CD8-positive, alpha-beta memory T cell (primary cell): ENCODE data around the gene PRRG4. TPM values are rescaled to one million over a fixed set of nuclear protein-coding genes. Genes with fewer than 3 reads are reported as not detected.
"Not testable (repeated sequence)": the region's sequence is repeated elsewhere in the genome, so short reads cannot be mapped to it uniquely, and the experiment has no call there.

ENCODE experiments used
- CTCF ChIA-PET: fragments of 350-600 bp; sonication (Branson Sonifier 250); formaldehyde crosslinking; loops from one replicate; lab custom pipeline; 2021; ENCODE audit warnings: antibody characterized with exemption; lab: Charles Lee
- POLR2A ChIA-PET: fragments of 350-600 bp; sonication (Branson Sonifier 250); formaldehyde crosslinking; loops from one replicate; lab custom pipeline; 2021; ENCODE audit warnings: antibody characterized with exemption; lab: Charles Lee
- DNase-seq, 5 donors: peaks; one replicate each; pipeline versions ENCODE4 v3.0.0 to v3.0.0-alpha.2; 2020 to 2022; ENCODE audit warnings: mixed read lengths in 1 of 5
- H3K27ac ChIP-seq: one replicate; pipeline ENCODE4 v1.7.0; 2013; ENCODE audit warnings: low read depth, mild to moderate bottlenecking, low read length, moderate library complexity
- H3K27me3 ChIP-seq: 2 replicates; pipeline ENCODE4 v1.7.0; 2013; ENCODE audit warnings: low read length, mild to moderate bottlenecking; ENCODE audit not compliant: insufficient read depth, poor library complexity, severe bottlenecking
- H3K36me3 ChIP-seq: 2 replicates; pipeline ENCODE4 v1.7.0; 2013; ENCODE audit warnings: mild to moderate bottlenecking, low read length, moderate library complexity; ENCODE audit not compliant: insufficient read depth
- H3K4me1 ChIP-seq: 2 replicates; pipeline ENCODE4 v1.7.0; 2013; ENCODE audit warnings: mild to moderate bottlenecking, low read length, moderate library complexity; ENCODE audit not compliant: insufficient read depth
- H3K4me3 ChIP-seq: 2 replicates; pipeline ENCODE4 v1.7.0; 2013; ENCODE audit warnings: mild to moderate bottlenecking, low read length
- H3K9me3 ChIP-seq: 2 replicates; pipeline ENCODE4 v1.7.0; 2013; ENCODE audit warnings: mild to moderate bottlenecking, low read length
- H3K27ac Mint-ChIP-seq, 8 donors: one replicate each; pipeline ENCODE4 v1.8.0; 2020 to 2021; ENCODE audit warnings: mixed read lengths in 8 of 8, mild to moderate bottlenecking in 6 of 8, inconsistent platforms in 3 of 8, moderate library complexity in 3 of 8
- H3K27me3 Mint-ChIP-seq, 2 donors: one replicate each; pipeline ENCODE4 v1.8.0; 2020 to 2021; ENCODE audit warnings: mixed read lengths in 2 of 2, mild to moderate bottlenecking in 1 of 2, moderate library complexity in 1 of 2
- H3K36me3 Mint-ChIP-seq, 3 donors: one replicate each; pipeline ENCODE4 v1.8.0; 2020 to 2021; ENCODE audit warnings: mixed read lengths in 3 of 3, inconsistent platforms in 1 of 3, mild to moderate bottlenecking in 1 of 3
- H3K4me1 Mint-ChIP-seq, 3 donors: one replicate each; pipeline ENCODE4 v1.8.0; 2020 to 2021; ENCODE audit warnings: mixed read lengths in 3 of 3, inconsistent platforms in 1 of 3, mild to moderate bottlenecking in 1 of 3
- H3K4me3 Mint-ChIP-seq, 7 donors: one replicate each; pipeline ENCODE4 v1.8.0; 2020 to 2021; ENCODE audit warnings: mixed read lengths in 7 of 7, mild to moderate bottlenecking in 6 of 7, moderate library complexity in 4 of 7, inconsistent platforms in 2 of 7
- H3K9me3 Mint-ChIP-seq, 5 donors: one replicate each; pipeline ENCODE4 v1.8.0; 2020 to 2022; ENCODE audit warnings: mixed read lengths in 5 of 5, mild to moderate bottlenecking in 3 of 5, moderate library complexity in 2 of 5, inconsistent platforms in 1 of 5
- polyA plus RNA-seq: library from polyadenylated mRNA; unstranded; fragments of 300-500 nt; fragmentation: Illumina TruSeq; gene quantifications from one replicate; pipeline ENCODE4 v1.2.3, GENCODE V29; 2021
- total RNA-seq, 2 experiments: library from RNA; stranded (reverse); gene quantifications; one replicate each; pipeline ENCODE4 v1.2.3, GENCODE V29; 2021

Gene PRRG4
- total and polyA plus RNA-seq, 3 experiments from 2014 or later: 0.51 to 0.68 TPM; not detected in 1

- H3K9me3 ChIP-seq, H3K4me3 Mint-ChIP-seq, H3K27me3 Mint-ChIP-seq, H3K9me3 Mint-ChIP-seq, H3K27me3 ChIP-seq, POLR2A ChIA-PET, H3K27ac ChIP-seq, H3K4me1 ChIP-seq, H3K36me3 Mint-ChIP-seq, DNase-seq, H3K4me3 ChIP-seq, H3K36me3 ChIP-seq: not testable (repeated sequence)
- CTCF ChIA-PET: interaction anchor here (1.5 kb wide), 1 partner anchor 7 kb away, joined by 3 read pairs; no protein-coding TSS in a partner anchor
- H3K4me1 Mint-ChIP-seq: peaks cover 5 to 11% (median 7%) of the 10 kb centered on the region in 3 donors
- peak overlapping the region in 1 of 8 donors; percentile 47 for H3K27ac Mint-ChIP-seq
Measured at GRCh38 chr11:32887707-32888383, 58.1 kb downstream of the PRRG4 start.

GRCh38 chr11:32888384-32888710, 58.6 kb downstream of the PRRG4 start:
- H3K4me3 ChIP-seq, DNase-seq, H3K36me3 ChIP-seq, H3K4me3 Mint-ChIP-seq, CTCF ChIA-PET, H3K27me3 Mint-ChIP-seq, H3K27me3 ChIP-seq, H3K9me3 ChIP-seq, POLR2A ChIA-PET, H3K4me1 ChIP-seq, H3K9me3 Mint-ChIP-seq, H3K27ac ChIP-seq, H3K27ac Mint-ChIP-seq, H3K36me3 Mint-ChIP-seq: not testable (repeated sequence)
- H3K4me1 Mint-ChIP-seq: peaks cover 5 to 11% (median 7%) of the 10 kb centered on the region in 3 donors

GRCh38 chr11:32888805-32889204, 59.1 kb downstream of the PRRG4 start:
- no peak overlapping the region for H3K4me3 ChIP-seq
- Mint-ChIP-seq H3K27me3 (peaks cover 0 to 6% of the 10 kb centered on the region in 2 donors), H3K9me3 (no peaks in the 10 kb centered on the region), H3K4me3 (no peak overlapping the region), H3K27ac (no peak overlapping the region), H3K36me3 (peaks cover 0 to 6% (median 0%) of the 10 kb centered on the region in 3 donors), H3K4me1 (peaks cover 7 to 12% (median 7%) of the 10 kb centered on the region in 3 donors)
- H3K36me3 ChIP-seq: no peaks in the 10 kb centered on the region
- H3K4me1 ChIP-seq: peaks cover 6% of the 10 kb centered on the region
- no peak for DNase-seq
- no peak overlapping the region for H3K27ac ChIP-seq
- CTCF ChIA-PET: no interaction called here
- POLR2A ChIA-PET: interaction anchor here (0.5 kb wide), 1 partner anchor 847 kb away, joined by 5 read pairs; no protein-coding TSS in a partner anchor
- no peaks in the 10 kb centered on the region for H3K9me3 ChIP-seq
- no peaks in the 10 kb centered on the region for H3K27me3 ChIP-seq

- Mint-ChIP-seq H3K27ac (peak overlapping the region in 3 of 8 donors; percentile 67 to 93 (median 89)), H3K4me3 (peak overlapping the region in 6 of 7 donors; percentile 78 to 93 (median 86)), H3K4me1 (peaks cover 21 to 32% (median 28%) of the 10 kb centered on the region in 3 donors), H3K27me3 (peaks cover 0 to 4% of the 10 kb centered on the region in 2 donors), H3K9me3 (no peaks in the 10 kb centered on the region), H3K36me3 (peaks cover 0 to 8% (median 0%) of the 10 kb centered on the region in 3 donors)
- DNase-seq: no peak
- POLR2A ChIA-PET: interaction anchor here (0.6 kb wide), 1 partner anchor 146 kb away, joined by 3 read pairs; no protein-coding TSS in a partner anchor
- no peaks in the 10 kb centered on the region for H3K36me3 ChIP-seq
- H3K27ac ChIP-seq: no peak overlapping the region
- CTCF ChIA-PET: no interaction called here
- H3K4me3 ChIP-seq: no peak overlapping the region
- H3K9me3 ChIP-seq: no peaks in the 10 kb centered on the region
- peaks cover 14% of the 10 kb centered on the region for H3K4me1 ChIP-seq
- H3K27me3 ChIP-seq: no peaks in the 10 kb centered on the region
Measured at GRCh38 chr11:32890843-32891656, 61.3 kb downstream of the PRRG4 start.

- Histone ChIP-seq H3K36me3 (no peaks in the 10 kb centered on the region), H3K27me3 (no peaks in the 10 kb centered on the region), H3K4me1 (peaks cover 14% of the 10 kb centered on the region), H3K4me3 (peak overlapping the region; percentile 54), H3K9me3 (no peaks in the 10 kb centered on the region), H3K27ac (peak overlapping the region; percentile 62)
- POLR2A ChIA-PET: no interaction called here
- DNase-seq: no peak
- CTCF ChIA-PET: interaction anchor here (0.9 to 2.2 kb wide), 3 partner anchors 9 to 268 kb away, joined by 4 to 9 read pairs (median 4); no protein-coding TSS in a partner anchor
- peaks cover 0 to 4% of the 10 kb centered on the region in 2 donors for H3K27me3 Mint-ChIP-seq
- H3K27ac Mint-ChIP-seq: peak overlapping the region; percentile 67 to 99 (median 88)
- H3K36me3 Mint-ChIP-seq: peaks cover 0 to 8% (median 0%) of the 10 kb centered on the region in 3 donors
- H3K4me1 Mint-ChIP-seq: peaks cover 21 to 32% (median 29%) of the 10 kb centered on the region in 3 donors
- H3K4me3 Mint-ChIP-seq: peak overlapping the region; percentile 78 to 95 (median 88)
- no peaks in the 10 kb centered on the region for H3K9me3 Mint-ChIP-seq
Measured at GRCh38 chr11:32891657-32892354, 62.1 kb downstream of the PRRG4 start.

- Histone ChIP-seq H3K9me3 (no peaks in the 10 kb centered on the region), H3K4me3 (peak within 1 kb of the TSS; percentile 75), H3K27ac (peak within 1 kb of the TSS; percentile 73), H3K27me3 (no peaks in the 10 kb centered on the region), H3K4me1 (peaks cover 15% of the 10 kb centered on the region), H3K36me3 (no peaks in the 10 kb centered on the region)
- ChIA-PET CTCF (interaction anchor here (0.9 to 2.2 kb wide), 5 partner anchors 9 to 268 kb away, joined by 3 to 9 read pairs (median 4); no protein-coding TSS in a partner anchor), POLR2A (interaction anchor here (1.0 kb wide), 1 partner anchor 882 kb away, joined by 3 read pairs; the partner anchor contains the start of gene FBXO3)
- Mint-ChIP-seq H3K36me3 (peaks cover 0 to 8% (median 0%) of the 10 kb centered on the region in 3 donors), H3K27me3 (peaks cover 0 to 4% of the 10 kb centered on the region in 2 donors), H3K9me3 (no peaks in the 10 kb centered on the region), H3K27ac (peak within 1 kb of the TSS; percentile 67 to 99 (median 90)), H3K4me3 (peak within 1 kb of the TSS; percentile 85 to 97 (median 94)), H3K4me1 (peaks cover 21 to 34% (median 33%) of the 10 kb centered on the region in 3 donors)
- peak; percentile 54 to 76 (median 65) for DNase-seq
Measured at GRCh38 chr11:32892355-32893092, 62.8 kb downstream of the PRRG4 start, which contains the start of gene QSER1. Gene QSER1, plus strand, starts transcription at chr11:32892811. Its CDS starts 315 bp downstream, at chr11:32893126.

- H3K27ac Mint-ChIP-seq: peak overlapping the region in 2 of 8 donors; percentile 32 to 57
- peaks cover 18% of the 10 kb centered on the region for H3K4me1 ChIP-seq
- H3K4me1 Mint-ChIP-seq: peaks cover 21 to 39% (median 38%) of the 10 kb centered on the region in 3 donors
- ChIA-PET CTCF (interaction anchor here (1.1 to 2.2 kb wide), 4 partner anchors 9 to 267 kb away, joined by 3 to 9 read pairs (median 6); no protein-coding TSS in a partner anchor), POLR2A (interaction anchor here (1.0 kb wide), 1 partner anchor 881 kb away, joined by 3 read pairs; the partner anchor contains the start of gene FBXO3)
- H3K4me3 ChIP-seq: peak overlapping the region; percentile 75
- no peaks in the 10 kb centered on the region for H3K36me3 ChIP-seq
- H3K4me3 Mint-ChIP-seq: peak overlapping the region in 6 of 7 donors; percentile 85 to 97 (median 94)
- H3K9me3 ChIP-seq: no peaks in the 10 kb centered on the region
- no peaks in the 10 kb centered on the region for H3K27me3 ChIP-seq
- peak overlapping the region; percentile 73 for H3K27ac ChIP-seq
- no peak for DNase-seq
- no peaks in the 10 kb centered on the region for H3K9me3 Mint-ChIP-seq
- peaks cover 0 to 4% of the 10 kb centered on the region in 2 donors for H3K27me3 Mint-ChIP-seq
- H3K36me3 Mint-ChIP-seq: peaks cover 0 to 8% (median 0%) of the 10 kb centered on the region in 3 donors
Measured at GRCh38 chr11:32893093-32893342, 63.3 kb downstream of the PRRG4 start.
